ENCODE results near the gene SLC6A12.
"Not testable (repeated sequence)": the region's sequence is repeated elsewhere in the genome, so short reads cannot be mapped to it uniquely, and the experiment has no call there.

DNA sequence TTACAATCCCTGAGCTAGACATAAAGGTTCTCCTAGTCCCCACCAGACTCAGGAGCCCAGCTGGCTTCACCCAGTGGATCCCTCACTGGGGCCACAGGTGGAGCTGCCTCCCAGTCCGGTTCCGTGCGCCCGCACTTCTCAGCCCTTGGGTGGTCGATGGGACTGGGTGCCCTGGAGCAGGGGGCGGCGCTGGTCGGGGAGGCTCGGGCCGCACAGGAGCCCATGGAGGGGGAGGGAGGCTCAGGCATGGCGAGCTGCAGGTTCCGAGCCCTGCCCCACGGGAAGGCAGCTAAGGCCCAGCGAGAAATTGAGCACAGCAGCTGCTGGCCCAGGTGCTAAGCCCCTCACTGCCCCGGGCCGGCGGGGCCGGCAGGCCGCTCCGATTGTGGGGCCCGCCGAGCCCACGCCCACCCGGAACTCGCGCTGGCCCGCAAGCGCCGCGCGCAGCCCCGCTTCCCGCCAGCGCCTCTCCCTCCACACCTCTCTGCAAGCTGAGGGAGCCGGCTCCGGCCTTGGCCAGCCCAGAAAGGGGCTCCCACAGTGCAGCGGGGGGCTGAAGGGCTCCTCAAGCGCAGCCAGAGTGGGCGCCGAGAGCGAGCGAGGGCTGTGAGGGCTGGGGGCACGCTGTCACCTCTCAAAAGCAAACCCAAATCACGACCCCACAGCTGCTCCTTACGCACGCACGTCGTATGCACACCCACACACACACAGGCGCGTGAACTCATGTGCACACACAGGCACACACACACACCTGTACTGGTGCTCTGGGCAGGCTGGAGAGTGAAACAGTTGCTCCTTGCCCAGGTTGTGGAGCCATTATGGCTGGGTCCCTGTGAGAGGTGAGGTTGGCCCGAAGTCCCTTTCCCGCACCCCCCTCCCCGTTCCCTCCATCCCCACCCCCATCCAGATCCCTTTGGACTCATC lies 25.7 kb downstream of the SLC6A12 start:
- not testable (repeated sequence) for TF ChIP-seq POLR2A (IDR thresholded peaks at IDR 0.05; ENCODE audit: low read depth, low read length); POLR2AphosphoS5 (IDR thresholded peaks at IDR 0.05; ENCODE audit: low read depth, low read length); TAF1 (IDR thresholded peaks at IDR 0.05; ENCODE audit: borderline replicate concordance, low read depth, low read length)

Measured in GM12892 (cell line).